GM12878 (cell line): ENCODE results near the gene NMRK1.

Source experiments
- BRCA1 ChIP-seq: IDR thresholded peaks from 2 replicates; pipeline ENCODE4 v1.6.1; 2011; ENCODE audit warnings: low read depth, low read length, improper control_type of control experiment
- CEBPB ChIP-seq, 2 experiments: fragments of 150-350 bp in 1 of 2; IDR thresholded peaks; 2 replicates each; pipeline ENCODE4 v1.6.1; 2012 to 2014; ENCODE audit warnings: low read depth in 2 of 2, low read length in 2 of 2, borderline replicate concordance in 1 of 2, inconsistent platforms in 1 of 2
- CHD2 ChIP-seq: IDR thresholded peaks from 2 replicates; pipeline ENCODE4 v1.6.1; 2011; ENCODE audit warnings: low read depth, low read length, improper control_type of control experiment, borderline replicate concordance
- CTCF ChIP-seq, 3 experiments: IDR thresholded peaks in 2 of 3; conservative IDR thresholded peaks in 1 of 3; 2 replicates each; pipeline ENCODE4 v1.5.1; 2011; ENCODE audit warnings: low read depth in 3 of 3, low read length in 3 of 3, mild to moderate bottlenecking in 3 of 3, control low read depth in 2 of 3, moderate library complexity in 2 of 3, inconsistent platforms in 1 of 3, mixed read lengths in 1 of 3; ENCODE audit not compliant: control insufficient read depth in 2 of 3, insufficient read depth in 1 of 3; ENCODE audit errors: extremely low read depth in 1 of 3
- EZH2 ChIP-seq: IDR thresholded peaks from 2 replicates; pipeline ENCODE4 v1.6.1; 2012; ENCODE audit warnings: low read depth, mild to moderate bottlenecking, control low read depth, inconsistent platforms, low read length, borderline replicate concordance; ENCODE audit not compliant: control insufficient read depth
- IRF3 ChIP-seq: fragments of 450-650 bp; IDR thresholded peaks from 2 replicates; pipeline ENCODE4 v1.6.1; 2014; ENCODE audit warnings: mild to moderate bottlenecking
- JUNB ChIP-seq: IDR thresholded peaks from 2 replicates; pipeline ENCODE4 v1.6.1; 2016; ENCODE audit warnings: antibody characterized with exemption, mild to moderate bottlenecking
- JUND ChIP-seq: IDR thresholded peaks from 2 replicates; pipeline ENCODE4 v1.6.1; 2012; ENCODE audit warnings: low read depth, mild to moderate bottlenecking, low read length, improper control_type of control experiment, moderate library complexity
- MAX ChIP-seq: IDR thresholded peaks from 2 replicates; pipeline ENCODE4 v1.6.1; 2012; ENCODE audit warnings: low read depth, low read length, improper control_type of control experiment
- MLLT1 ChIP-seq: fragments of 450-650 bp; IDR thresholded peaks from 2 replicates; pipeline ENCODE4 v1.6.1; 2016; ENCODE audit warnings: mild to moderate bottlenecking
- NR2C2 ChIP-seq: IDR thresholded peaks from 2 replicates; pipeline ENCODE4 v1.6.1; 2011; ENCODE audit warnings: borderline replicate concordance, low read depth; ENCODE audit not compliant: control insufficient read depth, insufficient read length
- POLR2A ChIP-seq: IDR thresholded peaks from 2 replicates; pipeline ENCODE4 v1.6.1; 2011; ENCODE audit warnings: low read depth, mild to moderate bottlenecking, low read length
- SMAD5 ChIP-seq: IDR thresholded peaks from 2 replicates; pipeline ENCODE4 v1.6.1; 2016; ENCODE audit warnings: antibody characterized with exemption, low read depth
- SRF ChIP-seq, 2 experiments: IDR thresholded peaks; 2 replicates each; pipeline ENCODE4 v1.6.1; 2011; ENCODE audit warnings: low read depth in 2 of 2, low read length in 2 of 2, mild to moderate bottlenecking in 1 of 2, moderate library complexity in 1 of 2

GRCh38 chr9:75017378-75017777, 70.6 kb downstream of the NMRK1 start:
- TF ChIP-seq CTCF (IDR thresholded peaks at IDR 0.05 in 2 of 3, conservative IDR thresholded peaks at IDR 0.05 in 1 of 3; ENCODE audit: control insufficient read depth in 2 of 3, extremely low read depth in 1 of 3, insufficient read depth in 1 of 3, low read depth in 3 of 3, low read length in 3 of 3) (no peak), POLR2A (no peak), CEBPB (IDR thresholded peaks at IDR 0.05; ENCODE audit: borderline replicate concordance in 1 of 2, low read depth in 2 of 2, low read length in 2 of 2) (no peak), JUNB (no peak), MLLT1 (no peak), SMAD5 (no peak), MAX (no peak), JUND (no peak), EZH2 (no peak), CHD2 (no peak), BRCA1 (no peak), NR2C2 (no peak), IRF3 (no peak), SRF (IDR thresholded peaks at IDR 0.05; ENCODE audit: low read depth in 2 of 2, low read length in 2 of 2) (no peak)
